HL-60/S4 (cell line): ENCODE data around the gene SETDB2.

Experiments used
- in situ Hi-C: fragments of 300-500 bp; cut with MboI; formaldehyde crosslinking; loops from 2 replicates; pipeline ENCODE4 v1.14.3; 2022; ENCODE audit warnings: low sequenced_read_pairs

Gene SETDB2

GRCh38 chr13:49428041-49428763 is 15.9 kb upstream of the SETDB2 start:
- in situ Hi-C loops = no loop called here

- in situ Hi-C loops = no loop called here
Measured at GRCh38 chr13:49429121-49429520, 15.0 kb upstream of the SETDB2 start.

- in situ Hi-C loops = no loop called here
Measured at GRCh38 chr13:49435992-49436391, 8.1 kb upstream of the SETDB2 start.

- in situ Hi-C loops = no loop called here
Measured at GRCh38 chr13:49436890-49437289, 7.2 kb upstream of the SETDB2 start.

GRCh38 chr13:49437705-49438104 is 6.4 kb upstream of the SETDB2 start:
- in situ Hi-C loops = no loop called here

GRCh38 chr13:49439609-49440008 is 4.5 kb upstream of the SETDB2 start:
- in situ Hi-C loops = no loop called here

- in situ Hi-C loops = no loop called here
Measured at GRCh38 chr13:49441312-49441711, 2.8 kb upstream of the SETDB2 start.

- in situ Hi-C loops = no loop called here
Measured at GRCh38 chr13:49441846-49442245, 2.2 kb upstream of the SETDB2 start.

- in situ Hi-C loops = no loop called here
Measured at GRCh38 chr13:49443357-49443703, 744 bp upstream of the SETDB2 start.

- in situ Hi-C loops = no loop called here
Measured at GRCh38 chr13:49444524-49445395, 686 bp downstream of the SETDB2 start.

GRCh38 chr13:49446473-49446872 is 2.4 kb downstream of the SETDB2 start:
- in situ Hi-C loops = no loop called here

GRCh38 chr13:49448753-49449152 is 4.7 kb downstream of the SETDB2 start:
- in situ Hi-C loops = no loop called here

- in situ Hi-C loops = no loop called here
Measured at GRCh38 chr13:49450105-49450819, 6.2 kb downstream of the SETDB2 start.

- in situ Hi-C loops = no loop called here
Measured at GRCh38 chr13:49452725-49453457, 8.8 kb downstream of the SETDB2 start.

- in situ Hi-C loops = no loop called here
Measured at GRCh38 chr13:49453465-49453864, 9.4 kb downstream of the SETDB2 start.

- in situ Hi-C loops = no loop called here
Measured at GRCh38 chr13:49454388-49455006, 10.4 kb downstream of the SETDB2 start.

- in situ Hi-C loops = no loop called here
Measured at GRCh38 chr13:49455007-49455398, 10.9 kb downstream of the SETDB2 start.

- in situ Hi-C loops = no loop called here
Measured at GRCh38 chr13:49456156-49456555, 12.1 kb downstream of the SETDB2 start.

GRCh38 chr13:49457221-49457620 is 13.1 kb downstream of the SETDB2 start:
- in situ Hi-C loops = no loop called here

GRCh38 chr13:49459580-49459979 is 15.5 kb downstream of the SETDB2 start:
- in situ Hi-C loops = no loop called here

GRCh38 chr13:49464085-49464484 is 20.0 kb downstream of the SETDB2 start:
- in situ Hi-C loops = no loop called here
